HCT116 (cell line): ENCODE measurements around the gene NUP43. TPM values are rescaled to one million over a fixed set of nuclear protein-coding genes. Genes with fewer than 3 reads are reported as not detected.

Experiments used
- ATAC-seq: fragments of 200-7000 bp; cut with Tn5 transposase; 2 replicates; pipeline ENCODE4 v1.9.1; 2020; ENCODE audit warnings: mild to moderate bottlenecking, moderate library complexity
- BruUV-seq: library from RNA; stranded (reverse); fragments of 400-500 nt; replicated peaks from 2 replicates; lab custom pipeline; 2021; lab: Mats Ljungman, UMichigan
- CTCF ChIA-PET: fragments of 300-600 bp; sonication (Branson Sonifier 250); formaldehyde crosslinking; loops from one replicate; lab custom pipeline; 2021; ENCODE audit warnings: antibody characterized with exemption; lab: Charles Lee
- POLR2A ChIA-PET: fragments of 300-600, 350-600 bp; sonication (Branson Sonifier 250); formaldehyde crosslinking; loops from one replicate; lab custom pipeline; 2021; ENCODE audit warnings: antibody characterized with exemption; lab: Charles Lee
- RAD21 ChIA-PET, 2 experiments: fragments of 300-600 bp; sonication (Branson Sonifier 250); formaldehyde crosslinking; loops; one replicate each; lab custom pipeline; 2023; ENCODE audit warnings: low total read pairs in 2 of 2; ENCODE audit not compliant: uncharacterized antibody in 2 of 2, unreplicated experiment in 2 of 2, low non-redundant PET in 1 of 2; lab: Charles Lee
- DNase-seq: peaks from one replicate; pipeline ENCODE4 v3.0.0-alpha.2; 2010; ENCODE audit warnings: low read depth, low spot score
- H2AFZ ChIP-seq: fragments of 200-600 bp; shearing (Covaris generic), sonication (generic); 2 replicates; pipeline ENCODE4 v1.6.1; 2017; ENCODE audit warnings: low read depth, mixed run types, mixed read lengths, antibody characterized with exemption, low read length; ENCODE audit not compliant: poor library complexity, severe bottlenecking
- H3K27ac ChIP-seq: 2 replicates; pipeline ENCODE4 v1.5.1; 2012; ENCODE audit warnings: low read depth, low read length
- H3K27me3 ChIP-seq: fragments of 200-600 bp; sonication (generic); 2 replicates; pipeline ENCODE4 v1.6.1; 2016; ENCODE audit warnings: mixed run types, low read length, mixed read lengths; ENCODE audit not compliant: insufficient read depth
- H3K36me3 ChIP-seq, 2 experiments: fragments of 200-500 bp in 1 of 2; fragments of 200-600 bp in 1 of 2; sonication (Bioruptor generic) in 1 of 2; sonication (generic) in 1 of 2; 2 replicates each; pipeline versions ENCODE4 v1.5.1 to v1.6.1; 2014 to 2016; ENCODE audit warnings: low read length in 2 of 2, inconsistent platforms in 1 of 2, mixed read lengths in 1 of 2, mixed run types in 1 of 2; ENCODE audit not compliant: insufficient read depth in 2 of 2, control insufficient read depth in 1 of 2
- H3K4me1 ChIP-seq, 2 experiments: fragments of 200-600 bp in 1 of 2; sonication (generic) in 1 of 2; 2 replicates each; pipeline versions ENCODE4 v1.5.1 to v1.6.1; 2012 to 2017; ENCODE audit warnings: low read length in 2 of 2, inconsistent platforms in 1 of 2, mild to moderate bottlenecking in 1 of 2, mixed read lengths in 1 of 2, mixed run types in 1 of 2, moderate library complexity in 1 of 2; ENCODE audit not compliant: insufficient read depth in 2 of 2, control insufficient read depth in 1 of 2
- H3K4me2 ChIP-seq: fragments of 200-600 bp; sonication (generic); 2 replicates; pipeline ENCODE4 v1.6.1; 2017; ENCODE audit warnings: mixed run types, low read length, mixed read lengths
- H3K4me3 ChIP-seq, 2 experiments: fragments of 200-600 bp in 1 of 2; sonication (generic) in 1 of 2; replicated peaks in 1 of 2; 2 replicates each; pipeline ENCODE4 v1.5.1; 2011 to 2016; ENCODE audit warnings: low read length in 2 of 2, control low read depth in 1 of 2, low read depth in 1 of 2, mild to moderate bottlenecking in 1 of 2, mixed read lengths in 1 of 2, mixed run types in 1 of 2
- H3K79me2 ChIP-seq: fragments of 200-600 bp; sonication (generic); 2 replicates; pipeline ENCODE4 v1.6.1; 2017; ENCODE audit warnings: mild to moderate bottlenecking, mixed run types, low read length, moderate library complexity, mixed read lengths; ENCODE audit not compliant: insufficient read depth
- H3K9ac ChIP-seq: fragments of 200-600 bp; sonication (generic); 2 replicates; pipeline ENCODE4 v1.6.1; 2016; ENCODE audit warnings: low read length, mixed read lengths
- H3K9me2 ChIP-seq: fragments of 200-600 bp; sonication (generic), shearing (Covaris generic); 2 replicates; pipeline ENCODE4 v1.6.1; 2017; ENCODE audit warnings: mixed run types, mild to moderate bottlenecking, moderate library complexity; ENCODE audit not compliant: insufficient read depth
- H3K9me3 ChIP-seq, 2 experiments: fragments of 200-500 bp in 1 of 2; fragments of 200-600 bp in 1 of 2; sonication (Bioruptor generic) in 1 of 2; sonication (generic) in 1 of 2; 2 replicates each; pipeline ENCODE4 v1.6.1; 2014 to 2017; ENCODE audit warnings: low read length in 2 of 2, mixed read lengths in 2 of 2, inconsistent platforms in 1 of 2, low read depth in 1 of 2, mild to moderate bottlenecking in 1 of 2, mixed run types in 1 of 2, moderate library complexity in 1 of 2; ENCODE audit not compliant: control insufficient read depth in 1 of 2, insufficient read depth in 1 of 2
- H4K20me1 ChIP-seq: fragments of 200-600 bp; sonication (generic), shearing (Covaris generic); 2 replicates; pipeline ENCODE4 v1.6.1; 2017; ENCODE audit warnings: mixed run types, mild to moderate bottlenecking, moderate library complexity; ENCODE audit not compliant: insufficient read depth
- CBX3 ChIP-seq: IDR thresholded peaks from 2 replicates; pipeline ENCODE4 v1.6.1; 2012; ENCODE audit warnings: low read depth
- EGR1 ChIP-seq: IDR thresholded peaks from 2 replicates; pipeline ENCODE4 v1.6.1; 2012; ENCODE audit warnings: low read depth
- EZH2phosphoT487 ChIP-seq: fragments of 200-600 bp; IDR thresholded peaks from 2 replicates; pipeline ENCODE4 v1.6.1; 2018; ENCODE audit warnings: antibody characterized with exemption, borderline replicate concordance
- POLR2A ChIP-seq: IDR thresholded peaks from 2 replicates; pipeline ENCODE4 v1.7.0; 2011; ENCODE audit warnings: borderline replicate concordance; ENCODE audit not compliant: insufficient read depth, insufficient read length; ENCODE audit errors: extremely low read depth
- POLR2AphosphoS5 ChIP-seq: IDR thresholded peaks from 2 replicates; pipeline ENCODE4 v1.6.1; 2011; ENCODE audit warnings: mild to moderate bottlenecking, low read depth, low read length, moderate library complexity
- SIN3A ChIP-seq: IDR thresholded peaks from 2 replicates; pipeline ENCODE4 v1.6.1; 2012; ENCODE audit warnings: low read depth
- SP1 ChIP-seq: IDR thresholded peaks from 2 replicates; pipeline ENCODE4 v1.6.1; 2012; ENCODE audit warnings: low read depth
- SRF ChIP-seq: IDR thresholded peaks from 2 replicates; pipeline ENCODE4 v1.6.1; 2012; ENCODE audit warnings: low read depth
- TCF7L2 ChIP-seq: IDR thresholded peaks from 2 replicates; pipeline ENCODE4 v1.7.0; 2011; ENCODE audit warnings: borderline replicate concordance, inconsistent platforms; ENCODE audit not compliant: insufficient read depth, insufficient read length; ENCODE audit errors: extremely low read depth
- YY1 ChIP-seq: IDR thresholded peaks from 2 replicates; pipeline ENCODE4 v1.6.1; 2011; ENCODE audit warnings: low read length, low read depth, moderate library complexity, mild to moderate bottlenecking; ENCODE audit not compliant: insufficient replicate concordance; ENCODE audit errors: extremely low read depth
- ZFX ChIP-seq: fragments of 450-650 bp; IDR thresholded peaks from 2 replicates; pipeline ENCODE4 v1.6.1; 2017
- ZNF274 ChIP-seq: fragments of 200-500 bp; sonication (Bioruptor generic); IDR thresholded peaks from 2 replicates; pipeline ENCODE4 v1.6.1; 2014; ENCODE audit warnings: mild to moderate bottlenecking, low read depth, low read length, inconsistent platforms
- intact Hi-C: fragments of 100-400 bp; cut with micrococcal nuclease; formaldehyde crosslinking; loops from 2 replicates; pipeline ENCODE4 v1.10.0; 2022
- total RNA-seq: library from RNA; stranded (reverse); gene quantifications from one replicate; pipeline ENCODE4 v1.2.1, GENCODE V29; 2021; ENCODE audit not compliant: unreplicated experiment
- TF ChIP-seq, protein P1 (sequence below): IDR thresholded peaks from 2 replicates; pipeline ENCODE4 v1.6.1; 2012
- TF ChIP-seq, protein P2 (sequence below): IDR thresholded peaks from 2 replicates; pipeline ENCODE4 v1.6.1; 2011; ENCODE audit warnings: mild to moderate bottlenecking, low read length, moderate library complexity; ENCODE audit not compliant: insufficient replicate concordance; ENCODE audit errors: extremely low read depth
- TF ChIP-seq, protein P3 (sequence below): IDR thresholded peaks from 2 replicates; pipeline ENCODE4 v1.6.1; 2012; ENCODE audit warnings: low read depth
- TF ChIP-seq, protein P4 (sequence below), 3 experiments: fragments of 200-600 bp in 1 of 3; sonication (generic) in 1 of 3; IDR thresholded peaks in 2 of 3; conservative IDR thresholded peaks in 1 of 3; 2 replicates each; pipeline ENCODE4 v1.5.1; 2012 to 2017; ENCODE audit warnings: low read depth in 2 of 3, low read length in 2 of 3, antibody characterized with exemption in 1 of 3, borderline replicate concordance in 1 of 3, control low read depth in 1 of 3, mild to moderate bottlenecking in 1 of 3, mixed read lengths in 1 of 3, mixed run types in 1 of 3, moderate library complexity in 1 of 3; ENCODE audit not compliant: insufficient read depth in 1 of 3

NUP43 gene
- total RNA-seq, 1 experiment from 2014 or later: 51.0 TPM

DNA sequence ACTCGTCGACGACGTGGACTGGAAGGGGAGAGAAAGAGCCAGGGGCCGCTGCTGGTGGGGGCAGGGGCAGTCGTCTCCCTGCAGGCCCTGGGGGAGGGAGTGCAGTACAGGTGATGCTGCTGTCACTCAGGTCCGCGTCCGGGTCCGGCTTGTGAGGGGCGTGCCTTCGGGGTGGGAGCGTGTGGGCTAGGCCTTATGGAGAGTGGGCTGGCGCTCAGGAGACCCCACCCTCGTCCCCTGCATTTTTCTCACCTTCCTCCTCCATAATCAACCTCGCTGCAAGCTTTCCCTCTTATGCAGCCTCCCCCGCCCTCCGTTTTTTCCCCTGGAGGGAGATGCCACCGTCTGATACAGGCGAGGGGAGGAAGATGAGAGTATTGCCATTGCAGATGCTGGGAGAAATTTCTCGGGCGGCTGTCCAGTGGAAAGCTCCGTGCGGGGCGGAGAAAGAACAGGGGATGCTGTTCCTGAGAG, 3.8 kb upstream of the NUP43 start:
- BruUV-seq: no TSS peak
- CTCF ChIA-PET: no interaction called here
- POLR2A ChIA-PET: no interaction called here
- Histone ChIP-seq H3K4me2 (peak overlapping the region; percentile 91), H3K4me1 (peaks cover 15 to 28% of the 10 kb centered on the region in 2 experiments), H3K27me3 (no peaks in the 10 kb centered on the region), H3K27ac (peak overlapping the region; percentile 94), H2AFZ (no peak overlapping the region), H3K4me3 (peak overlapping the region; percentile 85 to 99), H3K36me3 (no peaks in the 10 kb centered on the region), H3K9me3 (no peaks in the 10 kb centered on the region), H3K79me2 (peaks cover 68% of the 10 kb centered on the region), H4K20me1 (peaks cover 7% of the 10 kb centered on the region; the same call in 1 of the 2 replicates), H3K9ac (peak overlapping the region; percentile 98), H3K9me2 (no peaks in the 10 kb centered on the region)
- intact Hi-C loops: no loop called here
- RAD21 ChIA-PET: interaction anchor here in 1 of 2 experiments (0.7 kb wide), 1 partner anchor 46 kb away, joined by 3 read pairs; no protein-coding TSS in a partner anchor
- ATAC-seq (peak; percentile 65), DNase-seq (peak; percentile 31)
- TF ChIP-seq POLR2AphosphoS5: no peak
- no peak; the same call in 1 of the 2 replicates for TF ChIP-seq CBX3
- TF ChIP-seq ZNF274: no peak
- TF ChIP-seq, protein P1, sequence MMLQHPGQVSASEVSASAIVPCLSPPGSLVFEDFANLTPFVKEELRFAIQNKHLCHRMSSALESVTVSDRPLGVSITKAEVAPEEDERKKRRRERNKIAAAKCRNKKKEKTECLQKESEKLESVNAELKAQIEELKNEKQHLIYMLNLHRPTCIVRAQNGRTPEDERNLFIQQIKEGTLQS: no peak
- TF ChIP-seq ZFX: no peak; the same call in 1 of the 2 replicates
- TF ChIP-seq, protein P2, sequence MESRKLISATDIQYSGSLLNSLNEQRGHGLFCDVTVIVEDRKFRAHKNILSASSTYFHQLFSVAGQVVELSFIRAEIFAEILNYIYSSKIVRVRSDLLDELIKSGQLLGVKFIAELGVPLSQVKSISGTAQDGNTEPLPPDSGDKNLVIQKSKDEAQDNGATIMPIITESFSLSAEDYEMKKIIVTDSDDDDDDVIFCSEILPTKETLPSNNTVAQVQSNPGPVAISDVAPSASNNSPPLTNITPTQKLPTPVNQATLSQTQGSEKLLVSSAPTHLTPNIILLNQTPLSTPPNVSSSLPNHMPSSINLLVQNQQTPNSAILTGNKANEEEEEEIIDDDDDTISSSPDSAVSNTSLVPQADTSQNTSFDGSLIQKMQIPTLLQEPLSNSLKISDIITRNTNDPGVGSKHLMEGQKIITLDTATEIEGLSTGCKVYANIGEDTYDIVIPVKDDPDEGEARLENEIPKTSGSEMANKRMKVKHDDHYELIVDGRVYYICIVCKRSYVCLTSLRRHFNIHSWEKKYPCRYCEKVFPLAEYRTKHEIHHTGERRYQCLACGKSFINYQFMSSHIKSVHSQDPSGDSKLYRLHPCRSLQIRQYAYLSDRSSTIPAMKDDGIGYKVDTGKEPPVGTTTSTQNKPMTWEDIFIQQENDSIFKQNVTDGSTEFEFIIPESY: no peak
- no peak for TF ChIP-seq EGR1
- TF ChIP-seq, protein P3, sequence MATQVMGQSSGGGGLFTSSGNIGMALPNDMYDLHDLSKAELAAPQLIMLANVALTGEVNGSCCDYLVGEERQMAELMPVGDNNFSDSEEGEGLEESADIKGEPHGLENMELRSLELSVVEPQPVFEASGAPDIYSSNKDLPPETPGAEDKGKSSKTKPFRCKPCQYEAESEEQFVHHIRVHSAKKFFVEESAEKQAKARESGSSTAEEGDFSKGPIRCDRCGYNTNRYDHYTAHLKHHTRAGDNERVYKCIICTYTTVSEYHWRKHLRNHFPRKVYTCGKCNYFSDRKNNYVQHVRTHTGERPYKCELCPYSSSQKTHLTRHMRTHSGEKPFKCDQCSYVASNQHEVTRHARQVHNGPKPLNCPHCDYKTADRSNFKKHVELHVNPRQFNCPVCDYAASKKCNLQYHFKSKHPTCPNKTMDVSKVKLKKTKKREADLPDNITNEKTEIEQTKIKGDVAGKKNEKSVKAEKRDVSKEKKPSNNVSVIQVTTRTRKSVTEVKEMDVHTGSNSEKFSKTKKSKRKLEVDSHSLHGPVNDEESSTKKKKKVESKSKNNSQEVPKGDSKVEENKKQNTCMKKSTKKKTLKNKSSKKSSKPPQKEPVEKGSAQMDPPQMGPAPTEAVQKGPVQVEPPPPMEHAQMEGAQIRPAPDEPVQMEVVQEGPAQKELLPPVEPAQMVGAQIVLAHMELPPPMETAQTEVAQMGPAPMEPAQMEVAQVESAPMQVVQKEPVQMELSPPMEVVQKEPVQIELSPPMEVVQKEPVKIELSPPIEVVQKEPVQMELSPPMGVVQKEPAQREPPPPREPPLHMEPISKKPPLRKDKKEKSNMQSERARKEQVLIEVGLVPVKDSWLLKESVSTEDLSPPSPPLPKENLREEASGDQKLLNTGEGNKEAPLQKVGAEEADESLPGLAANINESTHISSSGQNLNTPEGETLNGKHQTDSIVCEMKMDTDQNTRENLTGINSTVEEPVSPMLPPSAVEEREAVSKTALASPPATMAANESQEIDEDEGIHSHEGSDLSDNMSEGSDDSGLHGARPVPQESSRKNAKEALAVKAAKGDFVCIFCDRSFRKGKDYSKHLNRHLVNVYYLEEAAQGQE: no peak
- TF ChIP-seq, protein P4, sequence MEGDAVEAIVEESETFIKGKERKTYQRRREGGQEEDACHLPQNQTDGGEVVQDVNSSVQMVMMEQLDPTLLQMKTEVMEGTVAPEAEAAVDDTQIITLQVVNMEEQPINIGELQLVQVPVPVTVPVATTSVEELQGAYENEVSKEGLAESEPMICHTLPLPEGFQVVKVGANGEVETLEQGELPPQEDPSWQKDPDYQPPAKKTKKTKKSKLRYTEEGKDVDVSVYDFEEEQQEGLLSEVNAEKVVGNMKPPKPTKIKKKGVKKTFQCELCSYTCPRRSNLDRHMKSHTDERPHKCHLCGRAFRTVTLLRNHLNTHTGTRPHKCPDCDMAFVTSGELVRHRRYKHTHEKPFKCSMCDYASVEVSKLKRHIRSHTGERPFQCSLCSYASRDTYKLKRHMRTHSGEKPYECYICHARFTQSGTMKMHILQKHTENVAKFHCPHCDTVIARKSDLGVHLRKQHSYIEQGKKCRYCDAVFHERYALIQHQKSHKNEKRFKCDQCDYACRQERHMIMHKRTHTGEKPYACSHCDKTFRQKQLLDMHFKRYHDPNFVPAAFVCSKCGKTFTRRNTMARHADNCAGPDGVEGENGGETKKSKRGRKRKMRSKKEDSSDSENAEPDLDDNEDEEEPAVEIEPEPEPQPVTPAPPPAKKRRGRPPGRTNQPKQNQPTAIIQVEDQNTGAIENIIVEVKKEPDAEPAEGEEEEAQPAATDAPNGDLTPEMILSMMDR (IDR thresholded peaks at IDR 0.05 in 2 of 3, conservative IDR thresholded peaks at IDR 0.05 in 1 of 3; ENCODE audit: borderline replicate concordance in 1 of 3, insufficient read depth in 1 of 3, low read depth in 2 of 3, low read length in 2 of 3): no peak
- no peak for TF ChIP-seq POLR2A
- no peak for TF ChIP-seq SRF
- TF ChIP-seq SP1: no peak
- TF ChIP-seq TCF7L2: no peak
- no peak; the same call in 1 of the 2 replicates for TF ChIP-seq SIN3A
- no peak for TF ChIP-seq EZH2phosphoT487
- no peak for TF ChIP-seq YY1
